ENCODE measurements around the gene ARRDC1.
"Not testable (repeated sequence)": the region's sequence is repeated elsewhere in the genome, so short reads cannot be mapped to it uniquely, and the experiment has no call there.

The ARRDC1 gene, protein sequence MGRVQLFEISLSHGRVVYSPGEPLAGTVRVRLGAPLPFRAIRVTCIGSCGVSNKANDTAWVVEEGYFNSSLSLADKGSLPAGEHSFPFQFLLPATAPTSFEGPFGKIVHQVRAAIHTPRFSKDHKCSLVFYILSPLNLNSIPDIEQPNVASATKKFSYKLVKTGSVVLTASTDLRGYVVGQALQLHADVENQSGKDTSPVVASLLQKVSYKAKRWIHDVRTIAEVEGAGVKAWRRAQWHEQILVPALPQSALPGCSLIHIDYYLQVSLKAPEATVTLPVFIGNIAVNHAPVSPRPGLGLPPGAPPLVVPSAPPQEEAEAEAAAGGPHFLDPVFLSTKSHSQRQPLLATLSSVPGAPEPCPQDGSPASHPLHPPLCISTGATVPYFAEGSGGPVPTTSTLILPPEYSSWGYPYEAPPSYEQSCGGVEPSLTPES

DNA sequence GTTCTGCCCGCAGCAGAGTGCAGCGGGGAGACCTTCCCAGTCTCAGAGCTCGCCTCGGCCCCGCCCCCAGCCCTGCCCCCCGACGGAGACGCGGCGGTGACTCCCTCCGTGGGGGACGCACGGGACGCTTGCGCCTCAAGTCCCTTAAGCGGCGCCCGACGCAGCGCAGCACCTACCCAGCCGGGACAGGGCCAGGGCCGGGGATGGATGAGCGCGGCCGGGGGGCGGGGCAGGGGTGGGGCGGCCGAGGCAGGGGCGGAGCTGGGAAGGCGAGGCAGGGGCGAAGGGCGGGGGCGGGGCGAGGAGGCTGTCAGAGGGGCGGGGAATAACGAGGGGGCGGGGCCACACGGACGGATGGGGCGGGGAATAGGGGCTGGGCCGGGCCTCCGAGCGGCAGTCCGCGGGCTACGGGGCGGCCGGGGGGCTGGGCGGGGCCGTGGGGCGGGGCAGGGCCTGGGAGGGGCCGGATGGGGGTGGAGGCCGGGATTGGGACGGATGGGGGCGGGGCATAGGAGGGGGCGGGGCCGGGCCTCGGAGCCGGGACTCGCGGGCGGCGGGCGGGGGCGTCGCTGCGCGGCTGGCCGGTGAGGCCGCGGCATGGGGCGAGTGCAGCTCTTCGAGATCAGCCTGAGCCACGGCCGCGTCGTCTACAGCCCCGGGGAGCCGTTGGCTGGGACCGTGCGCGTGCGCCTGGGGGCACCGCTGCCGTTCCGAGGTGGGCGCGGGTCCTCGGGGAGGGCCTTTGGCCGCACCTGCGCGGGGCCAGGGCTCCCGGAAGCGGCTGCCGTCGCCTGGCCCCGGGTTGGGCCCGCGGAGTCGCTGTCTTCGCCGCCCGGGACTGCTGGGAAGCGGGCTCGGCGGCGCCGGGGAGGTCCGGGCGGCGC lies at the start of gene ARRDC1:
TSS of gene ARRDC1 (plus strand) at position 566 of the 884 bp plus-strand sequence. CDS start at position 598, 32 bp downstream.
- DNase-seq = peak; percentile 67

DNA sequence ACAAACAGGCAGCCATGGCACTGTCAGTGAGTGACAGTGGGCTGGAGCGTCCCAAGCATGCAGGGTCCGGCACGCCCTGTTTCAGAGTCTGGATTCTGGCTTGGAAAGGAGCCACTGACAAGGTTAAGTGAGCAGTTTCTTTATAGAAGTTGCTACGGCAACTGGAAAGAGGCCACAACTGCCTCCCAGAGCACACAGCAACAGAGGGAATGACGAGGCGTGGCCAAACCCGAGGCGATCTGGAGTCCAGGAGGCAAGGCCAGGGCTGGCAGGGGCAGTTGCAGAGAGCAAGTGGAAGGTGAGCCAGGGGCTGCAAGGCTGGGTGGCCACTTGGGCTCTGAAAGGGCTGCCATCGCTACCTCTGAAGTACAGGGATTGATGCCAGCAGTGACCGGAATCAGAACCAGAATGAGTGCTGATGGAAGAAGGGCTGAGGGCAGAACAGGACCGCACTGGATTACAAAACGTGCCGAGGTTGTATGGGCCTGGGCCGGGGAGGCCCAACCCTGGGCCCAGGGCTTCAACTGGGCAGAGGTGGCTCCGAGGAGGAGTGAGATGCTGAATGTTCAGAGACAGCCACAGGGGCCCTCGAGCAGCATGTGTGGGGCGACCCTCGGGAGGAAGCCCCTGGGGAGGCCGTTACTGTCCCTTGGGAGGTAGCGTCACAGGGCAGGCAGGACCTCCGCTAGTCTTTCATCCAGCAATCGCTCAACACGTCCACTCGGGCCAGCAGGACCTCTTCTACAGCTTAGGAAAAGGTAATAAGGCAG lies 49.2 kb upstream of the ARRDC1 start:
- DNase-seq = no peak

DNA sequence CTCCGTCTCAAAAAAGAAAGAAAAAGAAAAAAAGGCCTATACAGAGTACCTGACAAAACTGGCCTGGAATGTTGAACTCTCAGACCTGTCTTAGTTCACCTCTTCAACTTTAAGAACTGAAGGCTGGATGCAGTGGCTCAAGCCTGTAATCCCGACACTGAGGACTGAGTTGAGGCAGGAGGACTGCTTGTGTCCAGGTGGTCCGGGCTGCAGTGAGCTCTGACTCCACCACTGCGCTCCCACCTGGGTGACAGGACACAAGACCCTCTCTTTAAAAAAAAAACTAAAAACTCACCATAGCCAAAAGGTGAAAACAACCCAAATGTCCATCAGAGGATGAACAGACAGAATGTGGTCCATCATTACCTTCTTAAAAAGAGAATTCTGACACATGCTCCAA lies 47.4 kb upstream of the ARRDC1 start:
- no peak for DNase-seq

DNA sequence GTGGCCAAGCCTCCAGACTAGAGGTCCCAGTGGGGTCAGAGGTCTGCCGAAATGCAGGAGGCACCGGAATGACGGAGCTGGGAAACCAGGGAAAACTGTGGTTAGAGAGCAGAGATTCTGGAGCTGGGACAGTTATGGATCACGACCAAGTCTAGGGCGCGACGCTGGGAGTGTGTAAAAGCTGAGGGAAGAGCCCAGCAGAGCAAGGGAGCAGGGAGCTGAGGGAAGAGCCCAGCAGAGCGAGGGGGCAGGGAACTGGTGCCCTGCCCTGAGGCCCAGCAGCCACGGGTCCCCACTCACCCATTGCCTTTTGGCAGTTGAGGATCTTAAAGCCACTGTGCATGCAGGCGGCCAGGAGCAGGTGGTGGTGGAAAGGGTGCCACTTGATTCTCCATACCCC lies 41.4 kb upstream of the ARRDC1 start:
- no peak for DNase-seq

DNA sequence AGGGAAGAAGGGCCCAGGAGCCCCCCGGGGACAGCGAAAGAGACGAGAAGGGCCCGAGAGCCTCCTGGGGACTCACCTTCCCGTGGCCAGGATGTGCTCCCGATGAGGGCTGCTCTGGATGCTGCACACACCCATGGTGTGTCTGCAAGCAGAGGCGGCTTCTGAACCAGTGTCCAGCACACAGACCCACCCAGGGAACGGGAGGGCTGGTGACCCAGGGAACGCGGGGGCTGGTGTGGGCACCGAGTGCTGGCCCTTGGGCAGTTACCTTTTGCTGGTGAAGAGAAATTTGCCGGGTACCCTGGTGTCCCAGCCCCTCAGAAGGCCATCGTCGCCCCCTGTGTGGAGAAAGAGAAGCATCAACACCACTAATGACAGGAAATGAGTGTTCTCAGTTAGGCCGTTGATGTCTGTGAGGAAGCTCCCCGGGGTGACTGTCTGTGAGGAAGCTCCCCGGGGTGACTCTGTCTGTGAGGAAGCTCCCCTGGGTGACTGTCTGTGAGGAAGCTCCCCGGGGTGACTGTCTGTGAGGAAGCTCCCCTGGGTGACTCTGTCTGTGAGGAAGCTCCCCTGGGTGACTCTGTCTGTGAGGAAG lies 40.6 kb upstream of the ARRDC1 start:
- DNase-seq = no peak

DNA sequence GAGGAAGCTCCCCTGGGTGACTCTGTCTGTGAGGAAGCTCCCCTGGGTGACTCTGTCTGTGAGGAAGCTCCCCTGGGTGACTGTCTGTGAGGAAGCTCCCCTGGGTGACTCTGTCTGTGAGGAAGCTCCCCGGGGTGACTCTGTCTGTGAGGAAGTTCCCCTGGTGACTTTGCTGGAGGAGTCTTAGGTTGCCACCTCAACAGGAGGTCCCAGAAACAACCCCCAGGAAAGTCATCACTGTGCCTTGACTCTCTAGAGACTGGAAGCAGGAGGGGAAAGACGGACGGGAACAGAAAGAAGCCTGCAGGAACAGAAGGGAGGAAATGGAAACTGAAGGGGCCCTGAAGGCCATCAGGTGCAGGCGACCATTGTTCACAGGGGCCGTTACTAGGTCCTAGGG lies 37.0 kb upstream of the ARRDC1 start:
- DNase-seq = not testable (repeated sequence)

DNA sequence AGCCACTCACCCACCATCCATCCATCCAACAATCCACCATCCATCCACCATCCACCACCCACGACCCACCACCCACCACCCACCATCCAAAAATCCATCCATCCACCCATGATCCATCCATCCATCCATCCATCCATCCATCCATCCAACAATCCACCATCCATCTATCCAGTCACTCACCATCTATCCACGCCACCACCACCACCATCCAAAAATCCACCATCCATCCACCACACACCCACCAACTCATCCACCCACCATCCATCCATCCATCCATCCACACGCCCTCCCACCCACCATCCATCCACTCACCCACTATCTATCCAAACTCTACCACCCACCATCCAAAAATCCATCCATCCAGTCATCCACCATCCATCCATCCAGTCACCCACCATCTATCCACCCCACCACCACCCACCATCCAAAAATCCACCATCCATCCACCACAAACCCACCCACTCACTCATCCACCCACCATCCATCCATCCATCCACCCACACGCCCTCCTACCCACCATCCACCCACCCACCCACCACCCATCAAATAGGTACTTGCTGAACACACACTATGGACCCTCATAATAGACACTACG lies 35.8 kb upstream of the ARRDC1 start:
- no peak for DNase-seq

DNA sequence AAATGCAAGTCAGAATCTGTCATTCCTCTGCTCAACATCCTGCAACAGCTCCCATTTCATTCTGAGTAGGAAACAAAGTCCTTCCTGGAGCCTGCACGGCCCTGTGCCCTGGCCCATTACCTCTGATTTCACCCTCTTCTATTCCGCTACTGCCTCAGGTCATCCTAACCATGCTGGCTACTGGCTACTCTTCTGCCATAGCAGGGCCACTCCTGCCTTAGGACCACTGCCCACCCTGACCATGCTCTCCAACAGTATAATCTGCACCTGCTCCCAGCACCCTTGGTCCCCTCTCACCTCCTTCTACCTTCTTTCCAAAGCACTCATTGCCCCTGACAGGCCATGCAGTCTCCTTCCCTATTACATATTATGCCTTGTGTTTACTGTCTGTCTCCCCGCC lies 34.9 kb upstream of the ARRDC1 start:
- DNase-seq = no peak

DNA sequence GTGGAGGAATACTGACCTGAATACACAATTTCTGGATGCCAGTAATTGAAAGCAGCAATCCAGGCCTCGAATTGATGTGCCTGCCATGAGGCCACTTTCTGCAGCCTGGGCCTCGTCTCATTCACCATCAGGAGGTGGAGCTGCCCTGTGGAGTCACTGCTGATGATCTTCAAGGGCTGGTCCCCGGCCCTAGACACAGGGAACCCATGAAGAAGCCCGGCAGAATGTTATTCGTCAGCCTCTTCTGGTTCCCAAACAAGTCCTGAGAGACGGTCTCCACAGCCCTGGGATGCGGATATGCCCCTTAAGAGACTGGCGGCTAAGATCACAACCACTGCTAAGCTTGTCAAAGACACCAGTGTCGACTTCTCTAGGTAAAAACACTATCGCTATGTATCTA lies 31.3 kb upstream of the ARRDC1 start:
- DNase-seq = no peak

DNA sequence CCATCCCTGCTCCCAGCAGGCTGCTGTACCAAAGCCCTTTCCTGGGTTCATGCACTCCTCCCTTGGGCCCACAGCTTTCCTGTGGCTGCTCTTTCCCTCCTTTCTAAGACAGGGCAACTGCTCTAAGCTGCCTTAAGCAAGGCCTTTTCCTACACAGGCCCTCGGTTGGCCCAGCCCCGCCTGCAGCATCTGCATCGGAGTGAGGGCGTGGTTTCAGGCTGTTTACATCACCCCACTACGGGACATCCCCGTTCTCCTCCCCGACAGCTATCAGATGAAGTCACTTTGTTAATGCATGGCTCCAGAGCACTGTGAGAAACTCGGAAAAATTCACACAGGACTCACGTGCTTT lies 30.1 kb upstream of the ARRDC1 start:
- no peak for DNase-seq

DNA sequence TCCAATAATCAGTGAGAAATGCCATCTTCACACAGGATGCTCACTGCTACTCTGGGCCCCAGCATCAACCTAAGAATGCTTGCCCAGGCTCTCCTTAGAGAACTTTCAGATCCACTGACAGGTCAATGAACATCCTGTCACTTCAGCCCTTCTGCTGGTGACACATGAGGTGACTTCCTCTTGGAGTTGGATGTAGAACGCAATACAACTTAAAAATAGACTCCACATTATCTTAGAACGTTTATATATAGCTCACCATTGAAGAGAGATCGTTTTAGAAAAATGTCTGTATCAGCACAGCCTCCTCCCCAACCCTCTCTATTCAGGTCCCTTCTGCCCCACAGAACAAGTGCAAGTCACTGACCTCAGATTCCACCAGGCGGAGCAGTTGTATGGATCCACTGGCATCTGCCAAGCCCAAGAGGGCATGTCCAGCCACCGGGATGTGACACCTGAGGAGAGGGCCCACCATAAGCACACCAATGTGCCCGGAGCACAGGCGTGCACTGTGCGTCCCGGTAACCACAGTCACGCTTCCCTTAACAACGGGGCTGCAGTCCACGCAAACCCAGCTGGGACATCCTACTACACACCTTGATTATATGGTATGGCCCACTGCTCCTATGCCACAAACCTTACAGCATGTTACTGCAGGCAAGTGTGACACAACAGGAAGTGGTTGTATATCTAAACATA lies 29.6 kb upstream of the ARRDC1 start:
- no peak for DNase-seq

DNA sequence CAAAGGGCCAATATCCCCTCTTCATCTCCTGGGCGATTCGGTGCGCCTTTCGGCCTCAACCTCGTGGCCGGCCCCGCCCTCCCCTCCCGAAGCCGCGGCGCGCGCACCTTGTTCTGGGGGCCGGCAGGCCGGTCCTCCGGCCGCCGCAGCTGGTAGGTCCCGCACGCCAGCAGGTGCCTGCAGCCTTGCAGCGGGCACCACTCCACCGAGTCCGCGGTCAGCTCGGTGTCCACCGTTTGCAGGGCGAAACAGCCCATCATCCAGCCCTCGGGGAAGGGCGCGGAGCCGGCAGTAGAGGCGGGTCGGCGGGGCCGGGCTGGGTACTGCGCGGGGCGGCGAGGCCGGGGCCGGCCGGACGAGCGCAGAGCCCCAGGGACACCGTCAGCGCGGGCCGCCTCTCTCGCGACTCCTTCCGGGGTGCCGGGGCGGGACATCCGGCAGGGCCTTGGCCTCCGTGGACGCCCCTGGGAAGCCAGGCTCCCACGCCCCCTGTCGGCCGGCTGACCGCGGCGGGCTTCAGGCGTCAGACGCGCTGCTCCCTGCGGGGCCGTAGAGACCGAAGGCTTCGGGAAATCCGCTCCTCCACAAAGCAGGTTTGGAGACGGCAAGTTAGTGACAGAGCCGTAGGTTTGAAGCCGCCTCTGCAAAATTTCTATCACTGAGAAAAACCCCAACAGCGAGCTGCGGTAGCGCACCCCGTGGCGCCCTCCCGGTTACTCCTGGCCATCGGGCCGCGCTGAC lies 26.8 kb upstream of the ARRDC1 start, which contains the start of gene DPH7:
TSS of gene DPH7 (minus strand) at position 408 of the 741 bp plus-strand sequence. CDS start at position 260, 148 bp downstream.
- peak; percentile 40 for DNase-seq

DNA sequence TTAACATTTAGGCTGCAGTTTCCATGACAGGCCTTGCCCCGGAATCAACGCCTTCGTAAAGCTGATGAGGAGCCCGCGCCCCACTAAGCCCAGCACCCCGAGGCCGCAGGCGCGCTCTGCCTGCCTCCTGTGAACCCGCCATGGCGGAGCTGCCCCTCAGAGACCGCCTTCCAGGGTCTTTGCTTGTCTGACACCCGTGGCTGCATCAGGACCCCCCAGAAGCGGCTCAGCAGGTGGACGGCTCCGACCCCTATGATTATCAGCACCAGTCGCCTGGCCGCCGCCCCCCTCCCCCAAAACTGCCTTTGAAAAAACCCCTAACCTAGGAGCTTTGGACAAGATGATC lies 26.3 kb upstream of the ARRDC1 start:
- DNase-seq = no peak

DNA sequence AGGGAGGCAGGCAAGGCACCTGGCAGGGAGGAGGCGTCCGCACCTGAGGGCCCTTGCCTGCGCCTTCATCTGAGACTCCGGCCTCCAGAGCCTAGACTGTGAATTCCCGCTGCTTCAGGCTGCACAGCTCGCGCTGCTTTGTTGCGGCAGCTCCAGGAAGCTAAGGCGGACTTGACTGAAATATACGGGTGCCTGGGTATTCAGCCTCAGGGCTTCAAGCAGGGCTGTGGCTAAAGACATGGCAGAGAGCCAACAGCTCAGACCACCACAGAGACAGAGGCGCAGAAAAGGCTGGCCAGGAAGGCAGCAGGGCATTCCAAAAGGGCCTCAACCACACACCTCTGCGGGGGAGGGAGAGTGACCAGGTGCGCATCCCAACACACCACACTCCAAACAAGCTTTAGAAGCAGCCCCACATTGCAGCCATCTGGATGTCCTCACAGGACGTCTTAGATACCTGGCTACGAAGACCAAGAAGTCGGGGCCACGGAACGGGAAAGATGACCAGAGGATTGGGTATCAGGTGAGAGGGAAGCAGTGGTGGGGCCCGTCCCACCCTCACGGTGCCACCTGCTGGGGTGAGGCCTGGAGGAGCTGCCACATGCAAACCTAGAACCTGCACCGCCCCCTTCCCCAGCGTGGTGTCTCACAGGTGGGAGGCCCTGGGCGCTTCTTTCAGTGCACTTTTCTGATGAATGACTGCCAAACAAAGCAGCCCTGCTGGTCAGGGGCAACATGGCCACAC lies 25.1 kb upstream of the ARRDC1 start:
- DNase-seq = no peak

DNA sequence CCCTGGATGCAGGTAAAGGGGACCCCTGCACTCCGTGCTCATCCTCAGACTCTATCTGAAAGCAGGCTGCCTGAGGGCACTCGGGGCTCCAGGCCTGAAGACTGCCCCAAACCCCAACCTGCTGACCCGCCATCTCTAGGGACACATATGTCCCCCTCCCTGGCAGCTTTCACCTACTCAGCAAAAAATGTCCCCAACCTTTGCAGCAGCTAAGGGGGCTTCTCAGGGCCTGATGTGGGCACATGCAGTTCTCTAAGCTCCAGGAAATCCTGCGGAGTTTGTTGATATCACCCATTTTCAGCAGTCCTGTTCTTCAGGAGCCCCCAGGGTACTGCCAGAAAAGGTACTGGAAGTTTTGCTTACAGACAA lies 24.5 kb upstream of the ARRDC1 start:
- no peak for DNase-seq

DNA sequence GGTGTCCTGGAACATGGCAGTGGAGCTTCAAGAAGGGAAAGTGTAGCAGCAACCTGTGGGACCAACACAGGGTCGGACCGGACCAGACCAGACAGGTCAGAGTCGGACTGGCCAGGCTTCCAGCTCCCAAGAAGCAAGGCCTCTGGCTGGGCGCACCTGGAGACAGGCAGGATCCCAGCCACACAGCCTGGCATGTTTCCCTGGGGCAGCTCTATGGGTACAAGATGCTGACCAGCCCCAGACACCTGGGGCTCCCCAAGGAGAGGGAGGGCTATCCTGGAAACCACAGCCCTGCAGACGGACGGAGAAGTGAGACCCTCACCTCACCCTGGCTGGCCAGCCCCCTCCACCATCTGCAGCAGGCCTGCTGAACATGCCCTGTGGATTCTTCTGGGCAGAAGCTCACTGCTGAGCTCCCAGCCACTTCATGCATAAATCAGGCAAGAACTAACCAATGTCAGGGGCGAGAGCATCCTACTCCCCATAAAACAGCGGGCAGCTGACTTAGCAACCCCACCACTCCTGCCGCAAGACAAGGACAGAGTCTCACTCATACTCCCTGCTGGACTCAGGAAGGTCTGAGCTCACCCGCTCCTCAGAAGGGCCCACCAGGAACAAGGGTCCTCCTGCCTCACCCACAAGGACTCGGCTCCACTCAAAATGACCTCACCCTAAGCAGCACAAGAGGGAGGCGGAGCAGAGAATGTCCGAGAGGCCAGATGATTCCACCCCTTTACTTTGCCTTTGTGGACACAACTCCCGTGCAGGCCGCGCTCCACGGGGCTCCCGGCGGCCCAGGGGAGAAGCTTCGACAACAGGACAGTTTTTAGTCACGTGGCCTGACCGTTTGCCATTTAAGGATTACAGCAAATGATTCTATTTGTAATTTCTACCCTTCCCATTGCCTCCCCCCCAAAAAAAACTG lies 23.9 kb upstream of the ARRDC1 start:
- DNase-seq = no peak

DNA sequence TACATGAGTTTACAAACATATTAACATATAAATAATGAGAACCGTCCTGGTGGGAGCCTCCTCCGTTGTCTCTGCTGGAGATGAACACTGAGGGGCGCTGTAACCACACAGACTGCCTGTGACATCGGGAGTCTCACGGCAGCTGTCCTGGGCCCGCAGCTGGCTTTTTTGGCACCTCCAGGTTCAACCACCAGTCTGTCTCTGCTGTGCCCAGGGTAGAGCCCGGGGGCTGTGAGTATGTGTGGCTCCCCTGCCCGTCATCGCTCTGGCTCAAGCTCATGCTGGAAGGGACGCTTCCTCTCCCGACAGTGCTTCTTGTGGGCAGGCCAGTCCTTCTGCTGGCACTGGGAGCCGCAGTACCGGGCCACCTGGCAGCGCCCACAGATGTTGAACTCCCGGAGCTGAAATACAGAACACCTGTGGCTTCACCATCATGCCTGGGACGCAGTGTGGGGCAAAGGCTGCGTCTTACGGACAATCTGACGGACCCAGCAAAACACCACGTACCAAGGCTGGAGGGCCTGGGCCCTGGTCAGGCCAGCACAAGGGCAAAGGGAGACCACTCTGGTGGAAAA lies 23.1 kb upstream of the ARRDC1 start:
- DNase-seq = no peak

DNA sequence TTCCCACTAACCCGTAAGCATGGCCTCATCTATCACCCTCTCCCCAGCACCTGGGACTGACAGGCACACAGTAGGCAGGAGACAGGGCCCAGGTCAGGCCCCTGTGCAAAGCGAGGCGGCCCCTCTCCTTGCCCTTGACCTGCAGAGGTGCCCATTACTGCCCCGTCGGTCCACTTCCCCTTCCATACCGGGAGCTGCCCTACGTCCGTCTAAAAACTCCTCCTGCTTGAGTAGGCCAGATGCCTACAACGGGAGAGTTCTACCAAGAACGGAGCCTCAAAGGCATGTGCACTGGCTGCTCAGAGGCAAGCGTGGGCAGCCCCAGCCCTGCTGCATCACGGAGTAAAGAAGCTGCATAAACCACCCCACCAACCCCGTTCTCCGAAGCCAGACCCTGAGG lies 22.1 kb upstream of the ARRDC1 start:
- no peak for DNase-seq

DNA sequence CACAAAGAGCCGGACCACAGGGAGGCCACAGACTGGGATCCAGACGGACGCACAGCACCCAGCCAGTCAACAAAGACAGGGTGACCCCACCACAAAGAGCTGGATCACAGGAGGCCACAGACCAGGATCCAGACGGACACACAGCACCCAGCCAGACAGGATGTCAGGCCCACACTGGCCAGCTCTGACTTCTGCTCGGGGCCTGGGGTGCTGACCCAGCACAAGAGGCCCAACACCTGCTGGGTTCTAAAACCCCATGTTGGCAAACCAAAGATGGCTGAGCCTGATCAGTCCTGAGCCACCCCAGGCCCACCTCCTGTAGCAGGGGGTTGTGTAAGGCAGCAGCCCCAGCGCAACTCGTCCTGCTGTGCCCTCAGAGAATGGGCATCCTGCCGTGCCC lies 21.5 kb upstream of the ARRDC1 start:
- DNase-seq = no peak
